ENCODE results near the gene CDRT15L2. TPM values are rescaled to one million over a fixed set of nuclear protein-coding genes. Genes with fewer than 3 reads are reported as not detected.
"Not testable (repeated sequence)": the region's sequence is repeated elsewhere in the genome, so short reads cannot be mapped to it uniquely, and the experiment has no call there.

CDRT15L2 gene
- polyA plus RNA-seq (2011; rRNA removed) (not detected in 2 replicates), polyA plus RNA-seq (2017; fragmentation: RNase III; extraction: RNeasy Plus Mini Kit Qiagen cat#74134 plus additional on column Dnase treatment) (not detected in 3 replicates), polyA minus RNA-seq (2011; rRNA and poly(A)+ RNA removed) (not detected in 2 replicates)
- not detected in 2 replicates for polyA plus RNA-seq (2012; cell fraction: cytosol; rRNA removed)
- not detected in 2 replicates for polyA plus RNA-seq (2012; cell fraction: nucleus; rRNA removed)

DNA sequence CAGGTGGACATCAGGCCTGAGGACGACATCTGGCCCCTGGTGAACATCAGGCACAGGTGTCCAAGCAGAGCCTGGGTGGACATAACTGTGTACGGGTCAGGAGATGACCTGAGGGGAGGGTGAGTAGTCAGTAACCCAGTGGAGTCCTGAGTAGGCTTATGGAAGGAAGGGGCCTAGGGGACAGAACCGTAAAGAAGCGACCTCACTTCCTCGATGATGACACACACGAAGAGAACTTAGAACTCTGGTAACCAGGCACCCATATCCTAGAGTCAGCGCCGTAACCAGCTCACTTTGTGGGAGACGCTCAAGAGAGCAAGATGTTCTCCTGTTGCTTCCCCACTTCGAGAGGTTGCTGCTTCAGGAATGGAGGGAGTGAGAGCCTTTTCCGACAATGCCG lies at the start of gene CDRT15L2:
Gene CDRT15L2 (plus strand): TSS at position 301 of the 400 bp plus-strand sequence. CDS start 20 bp downstream, at position 321.
- 74% methylated on average over 12 of the region's 12 CpGs for WGBS (ENCODE audit: missing lambda C conversion rate)

DNA sequence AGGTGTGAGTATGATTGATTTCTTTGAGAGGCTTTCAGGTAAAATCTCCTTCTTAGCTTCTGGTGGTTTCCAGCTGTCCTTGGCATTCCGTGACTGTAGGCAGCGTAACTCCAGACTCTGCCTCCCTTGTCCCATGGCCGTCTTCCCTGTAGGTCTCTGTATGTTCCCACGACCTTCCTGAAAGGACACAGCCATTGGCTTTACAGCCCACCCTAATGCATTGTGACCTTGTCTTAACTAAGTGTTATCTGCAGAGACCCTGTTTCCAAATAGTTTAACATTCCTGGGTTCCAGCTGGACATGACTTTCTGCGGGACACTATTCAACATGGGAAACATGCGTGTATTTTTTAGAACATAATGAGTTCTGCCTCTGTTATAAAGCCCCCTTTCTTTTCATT lies 49.4 kb upstream of the CDRT15L2 start:
- H3K4me1 ChIP-seq = peaks cover 12% of the 10 kb centered on the region; the same call in 1 of the 3 replicates
- CTCF ChIA-PET; H3K4me3 ChIP-seq; H3K9me3 ChIP-seq; H3K4me2 ChIP-seq; H3K27ac ChIP-seq; ATAC-seq; DNase-seq (ENCODE audit: low read depth in 1 of 2, low spot score in 1 of 2); POLR2A ChIA-PET; FAIRE-seq: not testable (repeated sequence)
- WGBS (ENCODE audit: missing lambda C conversion rate) = 96% methylated on average over 6 of the region's 6 CpGs

More for the DNA sequence above, at the start of gene CDRT15L2:
- H3K9me3 ChIP-seq; H3K4me1 ChIP-seq; DNase-seq (ENCODE audit: low read depth in 1 of 2, low spot score in 1 of 2); FAIRE-seq; H3K4me3 ChIP-seq; POLR2A ChIA-PET; ATAC-seq; CTCF ChIA-PET; H3K27ac ChIP-seq; H3K4me2 ChIP-seq: not testable (repeated sequence)

DNA sequence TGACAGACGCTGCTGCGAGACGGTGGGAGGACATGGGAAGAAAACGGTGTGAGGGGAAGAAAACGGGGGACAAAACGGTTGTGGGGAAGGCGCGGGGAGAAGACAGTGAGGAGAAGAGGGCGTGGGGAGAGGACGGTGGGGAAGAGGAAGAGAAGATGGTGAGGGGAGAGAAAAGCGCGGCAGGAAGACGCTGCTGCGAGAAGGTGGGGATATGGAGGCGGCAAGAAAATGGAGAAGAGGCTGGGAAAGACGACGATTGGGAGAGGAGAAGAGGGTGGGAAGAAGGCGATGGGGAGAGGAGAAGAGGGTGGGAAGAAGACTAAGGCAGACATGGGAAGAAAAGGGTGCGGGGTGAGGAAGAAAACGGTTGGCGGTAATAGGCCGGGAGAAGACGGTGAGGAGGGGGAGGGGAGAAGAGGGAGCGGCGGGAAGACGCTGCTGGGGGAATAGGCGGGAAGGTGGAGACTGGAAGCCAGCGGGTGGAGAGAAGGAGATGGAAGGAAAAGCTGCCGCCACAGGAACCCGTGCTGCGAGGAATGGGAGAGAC lies 46.9 kb upstream of the CDRT15L2 start:
- FAIRE-seq, CTCF ChIA-PET, POLR2A ChIA-PET, H3K9me3 ChIP-seq: not testable (repeated sequence)
- H3K4me1 ChIP-seq = peaks cover 12% of the 10 kb centered on the region; the same call in 1 of the 3 replicates
- 0% methylated on average over 2 of the region's 31 CpGs for WGBS (ENCODE audit: missing lambda C conversion rate)
- H3K4me3 ChIP-seq = peak overlapping the region; percentile 48
- H3K4me2 ChIP-seq = 0 out of 3 replicates have a peak overlapping the region, but pooled peaks have one; percentile 34
- ATAC-seq = peak; percentile 47 to 65
- DNase-seq (ENCODE audit: low read depth in 1 of 2, low spot score in 1 of 2) = peak in 1 of 2 experiments; percentile 46
- peak overlapping the region; percentile 79 to 92 for H3K27ac ChIP-seq

DNA sequence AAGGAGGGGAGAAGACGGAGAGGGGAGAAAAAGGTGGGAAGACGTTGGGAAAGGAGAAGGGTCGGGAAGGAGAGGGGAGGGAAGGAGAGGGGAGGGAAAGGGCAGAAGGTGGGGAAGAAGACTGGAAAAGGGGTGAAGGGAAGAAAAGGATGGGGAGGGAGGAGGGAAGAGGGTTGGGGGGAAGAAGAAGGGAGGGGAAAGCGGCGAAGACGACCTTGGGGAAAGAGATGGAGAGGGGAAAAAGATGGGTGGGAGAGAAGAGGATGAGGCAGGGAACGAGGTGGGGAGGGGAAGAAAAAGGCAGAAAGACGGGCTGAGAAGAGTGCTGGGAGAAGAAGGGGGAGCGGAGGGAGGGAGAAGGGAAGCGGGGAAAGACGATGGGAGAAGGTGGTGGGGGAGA lies 46.3 kb upstream of the CDRT15L2 start:
- H3K27ac ChIP-seq = peak overlapping the region; percentile 79 to 92
- DNase-seq (ENCODE audit: low read depth in 1 of 2, low spot score in 1 of 2); CTCF ChIA-PET; POLR2A ChIA-PET; H3K9me3 ChIP-seq; FAIRE-seq: not testable (repeated sequence)
- H3K4me2 ChIP-seq = peak overlapping the region; percentile 79
- peak overlapping the region; percentile 48 for H3K4me3 ChIP-seq
- ATAC-seq = peak; percentile 2 to 9; a peak in 4 of 6 replicates
- peaks cover 12% of the 10 kb centered on the region; the same call in 1 of the 3 replicates for H3K4me1 ChIP-seq
- WGBS (ENCODE audit: missing lambda C conversion rate) = 5% methylated on average over 6 of the region's 11 CpGs

DNA sequence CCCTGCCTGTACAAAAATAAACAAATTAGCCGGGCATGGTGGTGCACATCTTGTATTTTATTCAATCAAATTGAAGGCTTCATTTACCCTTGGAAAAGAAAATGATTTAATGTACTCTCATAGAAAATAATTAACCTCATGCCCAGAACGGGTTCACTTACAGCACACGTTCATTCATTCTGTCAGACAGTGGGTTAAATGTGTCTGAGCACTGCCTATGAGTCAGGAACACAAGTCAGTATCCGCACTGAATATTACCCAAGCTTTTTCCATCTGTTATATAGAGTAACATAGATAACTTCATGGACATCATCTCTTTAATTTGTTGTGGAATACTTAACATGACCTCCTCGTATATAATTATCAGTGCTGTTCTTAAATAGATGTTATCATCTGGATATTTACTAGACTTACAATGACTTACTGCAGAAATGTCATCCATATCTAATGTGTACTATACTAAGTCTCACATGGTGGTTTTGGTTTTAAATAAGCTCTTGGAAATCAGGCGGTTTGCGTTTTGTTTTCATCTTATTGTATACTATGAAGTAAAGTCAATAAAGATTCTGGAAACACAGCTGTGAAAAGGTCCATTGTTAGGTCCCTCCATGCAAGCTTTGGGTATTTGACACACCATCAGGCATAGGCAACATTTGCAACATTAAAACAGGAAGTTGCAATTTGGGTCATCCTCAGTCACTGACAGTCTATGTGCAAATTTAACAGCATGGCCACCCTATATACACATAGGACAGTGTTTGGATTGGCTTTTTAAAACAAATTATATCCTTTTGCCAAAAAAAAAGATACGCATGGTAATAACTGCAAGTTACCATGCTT lies 44.6 kb upstream of the CDRT15L2 start:
- H3K4me3 ChIP-seq; DNase-seq (ENCODE audit: low read depth in 1 of 2, low spot score in 1 of 2); CTCF ChIA-PET; POLR2A ChIA-PET; H3K9me3 ChIP-seq; H3K27ac ChIP-seq; ATAC-seq; H3K4me2 ChIP-seq: not testable (repeated sequence)
- peaks cover 12% of the 10 kb centered on the region; the same call in 1 of the 3 replicates for H3K4me1 ChIP-seq
- 60% methylated on average over 8 of the region's 8 CpGs for WGBS (ENCODE audit: missing lambda C conversion rate)
- peak; percentile 89 for FAIRE-seq

DNA sequence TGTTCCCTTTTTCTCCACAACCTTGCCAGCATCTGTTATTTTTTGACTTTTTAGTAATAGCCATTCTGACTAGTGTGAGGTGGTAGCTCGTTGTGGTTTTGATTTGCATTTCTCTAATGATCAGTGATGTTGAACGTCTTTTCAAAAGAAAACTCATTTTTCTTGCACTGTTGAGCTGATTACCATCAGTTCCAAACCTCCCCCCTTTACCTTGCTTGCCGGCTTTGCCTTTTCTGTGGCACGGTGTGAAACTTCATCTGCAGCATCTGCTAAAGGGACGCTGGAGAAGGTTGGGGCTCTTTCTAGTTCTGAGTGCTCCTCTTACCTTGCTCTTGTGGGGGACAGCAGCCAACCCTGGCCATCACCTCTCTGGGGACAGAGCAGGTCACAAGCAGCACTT lies 39.1 kb upstream of the CDRT15L2 start:
- CTCF ChIA-PET, FAIRE-seq: not testable (repeated sequence)

DNA sequence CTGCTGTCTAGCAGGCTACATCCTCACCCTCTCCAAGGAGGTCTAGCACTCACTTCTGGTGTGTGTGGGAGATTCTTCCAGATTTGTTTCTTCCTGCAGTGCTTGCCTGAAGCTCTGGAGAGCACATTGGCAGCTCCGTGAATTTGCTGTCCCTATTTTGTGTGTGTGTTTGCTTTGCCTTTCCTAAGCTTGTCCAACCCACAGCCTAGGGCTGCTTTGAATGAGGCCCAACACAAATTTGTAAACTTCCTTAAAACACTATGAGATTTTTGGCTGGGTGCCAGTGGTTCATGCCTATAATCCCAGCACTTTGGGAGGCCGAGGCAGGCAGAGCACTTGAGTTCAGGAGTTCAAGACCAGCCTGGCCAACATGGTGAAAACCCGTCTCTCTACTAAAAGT lies 38.7 kb upstream of the CDRT15L2 start:
- H3K4me1 ChIP-seq; H3K27ac ChIP-seq; FAIRE-seq; H3K9me3 ChIP-seq; H3K4me3 ChIP-seq; H3K4me2 ChIP-seq; POLR2A ChIA-PET; DNase-seq (ENCODE audit: low read depth in 1 of 2, low spot score in 1 of 2); CTCF ChIA-PET: not testable (repeated sequence)
- peak; percentile 31; a peak in 4 of 6 replicates for ATAC-seq
- 43% methylated on average over 3 of the region's 3 CpGs for WGBS (ENCODE audit: missing lambda C conversion rate)

More for the DNA sequence above, 39.1 kb upstream of the CDRT15L2 start:
- WGBS (ENCODE audit: missing lambda C conversion rate) = 83% methylated on average over 3 of the region's 5 CpGs
- H3K4me2 ChIP-seq; H3K4me1 ChIP-seq; H3K4me3 ChIP-seq; H3K9me3 ChIP-seq; H3K27ac ChIP-seq; POLR2A ChIA-PET; DNase-seq (ENCODE audit: low read depth in 1 of 2, low spot score in 1 of 2): not testable (repeated sequence)
- peak; percentile 26 to 41; a peak in 2 of 6 replicates for ATAC-seq

DNA sequence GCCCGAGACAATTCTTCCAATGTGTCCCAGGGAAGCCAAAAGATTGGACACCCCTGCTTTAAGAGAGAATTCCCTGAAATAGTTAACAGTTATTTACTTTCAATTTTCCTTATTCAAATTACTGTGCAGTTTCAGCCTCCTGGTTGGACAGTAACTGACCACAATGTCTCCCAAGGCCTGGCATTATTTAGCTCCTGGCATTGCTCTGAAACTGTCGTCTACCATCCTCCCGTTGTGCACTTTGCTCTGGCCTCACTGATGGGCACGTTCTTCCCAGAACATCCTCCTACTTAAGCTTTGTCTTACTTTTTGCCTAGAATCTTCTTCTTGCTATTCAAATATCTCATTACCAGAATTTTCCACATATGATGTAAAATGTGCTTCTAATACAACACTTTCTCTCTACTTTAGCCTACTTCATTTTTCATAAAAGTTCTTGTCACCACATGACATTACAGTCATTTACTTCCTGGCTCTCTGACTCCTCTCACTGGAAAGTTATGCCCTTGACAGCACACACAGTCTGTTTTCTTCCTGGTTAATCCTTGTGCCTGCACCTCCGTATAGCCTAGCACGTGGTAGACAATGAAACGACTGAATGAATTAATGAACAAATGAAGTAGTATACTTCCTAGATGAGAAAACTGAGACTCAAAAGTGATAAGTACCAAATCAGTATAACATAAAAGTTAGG lies 37.5 kb upstream of the CDRT15L2 start:
- DNase-seq (ENCODE audit: low read depth in 1 of 2, low spot score in 1 of 2) (peak in 1 of 2 experiments; percentile 35), FAIRE-seq (peak; percentile 39), ATAC-seq (peak; percentile 77 to 78; a peak in 4 of 6 replicates)
- H3K9me3 ChIP-seq, H3K27ac ChIP-seq, H3K4me2 ChIP-seq, H3K4me3 ChIP-seq, POLR2A ChIA-PET, H3K4me1 ChIP-seq: not testable (repeated sequence)
- CTCF ChIA-PET = interaction anchor here (0.6 kb wide), 1 partner anchor 245 kb away, joined by 3 read pairs; no protein-coding TSS in a partner anchor
- 63% methylated on average over 7 of the region's 7 CpGs for WGBS (ENCODE audit: missing lambda C conversion rate)

DNA sequence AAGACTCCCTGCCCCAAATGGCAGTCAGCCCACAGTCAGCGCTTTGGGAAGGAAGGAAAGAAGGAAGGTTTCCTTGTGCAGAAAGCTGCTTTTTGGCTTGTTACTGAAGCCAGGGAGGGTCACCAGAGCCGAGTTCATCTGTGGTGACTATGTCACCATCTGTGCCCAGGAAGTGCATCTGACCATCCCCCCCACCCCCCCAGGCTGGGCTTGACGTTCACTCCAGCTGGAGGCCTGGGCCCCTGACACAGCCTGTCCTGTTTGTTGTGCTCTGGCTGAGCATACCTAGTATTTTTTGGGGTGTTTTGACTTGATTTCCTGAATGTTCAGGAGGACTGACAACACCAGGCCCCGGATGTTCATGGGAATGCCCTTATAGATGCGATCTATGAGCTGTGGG lies 31.6 kb upstream of the CDRT15L2 start:
- H3K4me2 ChIP-seq; POLR2A ChIA-PET; H3K4me3 ChIP-seq; DNase-seq (ENCODE audit: low read depth in 1 of 2, low spot score in 1 of 2); H3K9me3 ChIP-seq; ATAC-seq; CTCF ChIA-PET; H3K27ac ChIP-seq; H3K4me1 ChIP-seq; FAIRE-seq: not testable (repeated sequence)
- no CpG with 5 or more reads among the region's 5 CpGs for WGBS (ENCODE audit: missing lambda C conversion rate)

DNA sequence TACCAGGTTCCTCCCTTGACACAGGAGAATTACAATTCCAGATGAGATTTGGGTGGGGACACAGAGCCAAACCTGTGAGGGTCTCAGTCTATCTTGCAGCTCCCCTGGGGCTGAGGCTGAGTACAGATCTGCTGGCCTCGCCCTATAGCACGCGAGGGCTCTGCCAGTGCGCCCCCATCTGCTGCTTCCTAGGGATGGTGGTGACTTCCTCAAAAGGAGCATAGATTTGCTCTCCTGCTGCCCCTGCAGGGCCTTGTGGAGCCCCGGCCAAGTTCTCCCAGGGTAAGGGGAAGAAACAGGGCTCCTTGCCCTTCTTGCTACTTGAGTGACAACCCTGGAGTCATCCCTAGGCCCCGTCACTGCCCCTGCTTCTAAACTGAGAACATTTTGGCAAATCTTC lies 26.6 kb upstream of the CDRT15L2 start:
- POLR2A ChIA-PET; H3K4me1 ChIP-seq; FAIRE-seq; DNase-seq (ENCODE audit: low read depth in 1 of 2, low spot score in 1 of 2); CTCF ChIA-PET; H3K4me3 ChIP-seq; ATAC-seq; H3K27ac ChIP-seq; H3K4me2 ChIP-seq; H3K9me3 ChIP-seq: not testable (repeated sequence)
- 48% methylated on average over 5 of the region's 6 CpGs for WGBS (ENCODE audit: missing lambda C conversion rate)

DNA sequence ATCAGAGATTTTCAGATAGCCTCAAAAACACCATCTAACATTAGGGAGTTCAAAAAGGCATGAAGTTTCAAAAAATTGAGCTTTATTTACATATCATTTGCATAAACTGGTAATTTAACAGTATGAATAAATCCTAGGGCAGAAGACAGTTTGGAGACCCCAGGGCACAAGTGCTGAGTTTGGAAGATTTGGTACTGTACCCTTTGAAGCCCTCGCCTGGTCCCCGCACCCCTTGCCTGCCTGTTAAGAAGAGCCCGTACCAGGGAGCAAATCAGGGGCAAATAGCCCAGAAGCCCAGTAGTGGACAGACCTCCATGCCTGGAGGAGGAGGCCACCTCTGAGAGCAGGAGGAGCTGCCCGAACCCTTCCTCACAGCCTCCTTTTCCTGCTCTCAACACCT lies 24.8 kb upstream of the CDRT15L2 start:
- H3K4me2 ChIP-seq; H3K4me3 ChIP-seq; H3K9me3 ChIP-seq; H3K27ac ChIP-seq; POLR2A ChIA-PET; DNase-seq (ENCODE audit: low read depth in 1 of 2, low spot score in 1 of 2); CTCF ChIA-PET; H3K4me1 ChIP-seq; FAIRE-seq: not testable (repeated sequence)
- ATAC-seq = peak in 1 of 2 experiments; percentile 20; a peak in 2 of 6 replicates
- 86% methylated on average over 3 of the region's 4 CpGs for WGBS (ENCODE audit: missing lambda C conversion rate)

All from A549 (cell line).